Occipital lobe (tissue), 2 donors: ENCODE measurements around the gene AMBRA1. TPM values are rescaled to one million over a fixed set of nuclear protein-coding genes. Genes with fewer than 3 reads are reported as not detected.

Source experiments
- DNase-seq: peaks from one replicate; lab custom pipeline; 2025; lab: John Stamatoyannopoulos, UW
- total RNA-seq: library from RNA; depleted of rRNA; stranded (reverse); fragments of >200 nt; gene quantifications from one replicate; pipeline ENCODE4 v1.2.3, GENCODE V29; 2014

Gene AMBRA1
- total RNA-seq, 1 donor from 2014 or later, result 27.1 TPM

DNA sequence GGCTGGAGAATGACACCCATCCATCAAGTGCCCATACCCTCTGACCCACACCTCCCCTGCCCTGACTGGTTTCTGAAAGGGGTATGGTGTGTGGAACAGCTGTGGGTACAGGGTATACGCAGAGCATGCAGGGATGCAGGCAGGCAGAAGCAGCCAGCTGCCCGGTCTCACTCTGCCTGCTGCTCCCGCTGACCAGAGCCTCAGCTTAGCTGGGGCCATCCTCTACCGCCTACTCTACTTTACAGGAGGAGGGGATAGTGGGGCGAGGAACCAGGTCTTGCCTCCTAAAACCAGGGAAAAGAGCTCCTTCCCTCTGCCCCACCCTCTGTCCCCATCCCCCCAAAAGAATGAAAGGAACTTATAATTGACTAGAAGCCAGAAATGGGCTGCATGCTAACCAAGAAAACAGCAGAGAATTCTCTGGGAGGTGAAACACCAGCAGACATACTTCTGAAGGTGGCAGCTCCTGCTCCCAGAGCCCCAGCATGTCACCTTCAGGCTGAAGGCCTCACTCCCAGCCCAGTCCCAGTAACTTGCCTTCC, 189.3 kb downstream of the AMBRA1 start:
- no peak for DNase-seq

GRCh38 chr11:46402957-46403902, 190.6 kb downstream of the AMBRA1 start:
- no peak for DNase-seq

DNA sequence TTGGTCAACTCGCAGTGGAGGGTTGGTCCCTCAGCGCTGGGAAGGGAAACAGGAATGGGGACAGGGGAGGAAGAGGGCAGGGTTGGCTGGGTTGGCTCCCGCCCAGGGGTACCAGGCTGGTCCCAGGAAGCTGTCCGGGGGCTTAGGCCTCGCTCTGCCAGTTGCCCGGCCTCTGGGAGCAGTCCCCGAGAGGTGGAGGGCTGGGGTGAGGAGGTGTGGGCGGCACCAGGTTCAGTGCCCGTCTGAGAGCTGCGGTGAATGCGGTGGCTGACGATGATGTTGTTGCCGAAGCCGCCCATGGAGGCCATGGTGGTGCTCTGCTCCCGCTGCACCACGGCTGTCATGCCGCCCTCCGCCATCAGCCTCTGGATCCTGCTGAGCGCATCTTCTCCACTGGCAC, 196.3 kb downstream of the AMBRA1 start:
- DNase-seq, result no peak

GRCh38 chr11:46393759-46394158, 200.1 kb downstream of the AMBRA1 start:
- no peak for DNase-seq

DNA sequence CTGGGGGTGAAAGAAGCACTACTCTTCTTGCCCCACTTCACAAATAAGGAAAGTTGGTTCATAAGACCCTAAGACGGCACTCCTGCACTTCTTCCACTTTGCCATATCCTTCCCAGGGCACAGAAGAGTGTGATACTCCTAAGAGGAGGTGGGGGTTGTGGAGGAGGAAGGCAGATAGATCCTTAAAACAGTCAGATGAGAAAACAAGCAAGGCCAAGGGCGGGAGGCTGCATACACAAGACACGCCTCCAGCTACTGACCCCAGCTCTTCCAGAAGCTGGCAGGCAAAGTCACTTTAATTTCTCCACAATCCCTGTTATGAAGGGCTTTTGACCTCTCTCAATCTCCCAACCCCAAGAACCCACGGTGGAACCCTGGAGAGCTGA, 200.6 kb downstream of the AMBRA1 start:
- no peak for DNase-seq

DNA sequence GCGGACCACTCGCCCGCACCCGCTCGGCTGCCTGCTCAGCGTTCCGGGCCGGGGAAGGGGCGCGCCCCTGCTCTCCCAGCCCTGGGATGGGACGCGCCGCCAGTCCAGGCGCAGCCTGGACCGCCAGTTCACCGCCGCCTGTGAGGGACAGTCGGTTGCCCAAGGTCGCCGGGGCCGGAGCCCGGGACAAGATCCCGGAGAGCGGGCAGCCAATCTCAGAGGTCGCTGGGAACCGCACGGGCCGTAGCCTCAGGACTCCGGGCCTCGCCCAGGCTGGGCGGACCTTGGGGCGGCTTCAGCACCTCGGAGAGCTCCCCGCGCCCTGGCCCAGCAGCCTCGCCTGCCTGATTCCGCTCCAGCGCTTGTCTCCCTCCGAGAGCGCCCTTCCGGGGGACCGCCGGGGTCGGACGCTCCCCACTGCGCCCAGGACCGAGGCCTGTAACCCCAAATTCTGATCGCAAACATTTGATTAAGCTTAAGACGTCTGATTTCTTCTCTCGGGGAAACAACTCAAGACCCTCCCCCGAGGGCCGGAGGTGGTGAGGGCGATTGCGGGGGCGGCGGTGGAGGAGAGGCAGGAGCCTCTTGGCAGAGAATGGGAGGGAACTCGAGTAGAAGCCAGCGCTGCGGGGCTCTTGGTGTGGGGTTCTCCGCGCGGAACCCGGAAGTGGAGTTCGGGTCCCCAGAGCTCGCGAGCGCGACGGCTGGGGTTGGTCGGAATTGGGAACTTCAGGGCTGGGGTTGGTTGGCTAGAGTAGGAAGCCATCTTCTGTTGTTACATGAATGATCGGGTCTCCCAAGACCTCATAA, 201.2 kb downstream of the AMBRA1 start:
- peak; percentile 44 for DNase-seq

DNA sequence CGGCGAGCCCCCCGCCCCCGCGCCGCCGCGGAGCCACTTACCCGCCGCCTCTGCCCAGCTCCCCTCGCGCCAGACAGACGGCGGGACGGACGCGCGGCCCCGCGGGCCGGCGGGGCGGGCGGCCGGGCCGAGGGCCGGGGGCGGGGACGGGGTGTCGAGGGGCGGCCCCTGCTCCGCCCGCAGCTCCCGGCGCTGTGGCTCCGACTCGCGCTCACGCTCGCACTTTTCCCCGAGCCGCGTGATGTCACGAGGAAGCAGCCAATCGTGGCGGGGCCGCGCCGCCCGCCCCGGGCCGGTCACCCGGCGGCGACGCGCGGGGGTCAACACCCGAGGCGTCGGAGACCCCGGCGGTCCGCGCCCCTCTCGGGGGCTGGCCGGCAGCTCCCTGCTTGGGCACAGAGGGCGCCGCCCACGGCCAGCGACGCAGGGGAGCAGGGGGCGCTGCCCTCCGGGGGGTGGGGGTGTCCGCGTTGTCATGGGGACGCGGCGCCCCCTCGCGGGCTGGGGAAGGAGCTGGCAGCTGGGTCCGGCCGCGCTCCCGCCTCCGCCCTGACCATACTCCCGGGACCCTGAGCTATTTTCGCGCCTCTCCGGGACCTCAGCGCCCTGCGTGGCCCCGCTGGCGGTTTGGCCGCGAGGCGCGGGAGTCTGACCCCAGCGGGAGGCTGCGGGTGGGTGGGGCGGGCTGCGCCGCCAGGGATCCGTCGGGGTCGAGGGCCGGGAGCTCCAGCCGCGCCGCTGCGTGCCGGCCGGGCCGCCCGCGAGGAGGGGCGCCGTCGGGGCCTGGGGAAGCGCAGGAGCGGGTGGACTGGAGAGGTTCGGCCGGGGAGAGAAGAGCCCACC, 202.0 kb downstream of the AMBRA1 start, which contains the start of gene CHRM4:
CHRM4 (minus strand) TSS at position 199 of the 843 bp plus-strand sequence. CDS start 5,219 bp downstream, outside the sequence.
- DNase-seq, result peak; percentile 48

GRCh38 chr11:46391186-46391577, 202.6 kb downstream of the AMBRA1 start:
- DNase-seq, result no peak

- DNase-seq, result no peak
Measured at GRCh38 chr11:46390331-46391171, 203.3 kb downstream of the AMBRA1 start.

DNA sequence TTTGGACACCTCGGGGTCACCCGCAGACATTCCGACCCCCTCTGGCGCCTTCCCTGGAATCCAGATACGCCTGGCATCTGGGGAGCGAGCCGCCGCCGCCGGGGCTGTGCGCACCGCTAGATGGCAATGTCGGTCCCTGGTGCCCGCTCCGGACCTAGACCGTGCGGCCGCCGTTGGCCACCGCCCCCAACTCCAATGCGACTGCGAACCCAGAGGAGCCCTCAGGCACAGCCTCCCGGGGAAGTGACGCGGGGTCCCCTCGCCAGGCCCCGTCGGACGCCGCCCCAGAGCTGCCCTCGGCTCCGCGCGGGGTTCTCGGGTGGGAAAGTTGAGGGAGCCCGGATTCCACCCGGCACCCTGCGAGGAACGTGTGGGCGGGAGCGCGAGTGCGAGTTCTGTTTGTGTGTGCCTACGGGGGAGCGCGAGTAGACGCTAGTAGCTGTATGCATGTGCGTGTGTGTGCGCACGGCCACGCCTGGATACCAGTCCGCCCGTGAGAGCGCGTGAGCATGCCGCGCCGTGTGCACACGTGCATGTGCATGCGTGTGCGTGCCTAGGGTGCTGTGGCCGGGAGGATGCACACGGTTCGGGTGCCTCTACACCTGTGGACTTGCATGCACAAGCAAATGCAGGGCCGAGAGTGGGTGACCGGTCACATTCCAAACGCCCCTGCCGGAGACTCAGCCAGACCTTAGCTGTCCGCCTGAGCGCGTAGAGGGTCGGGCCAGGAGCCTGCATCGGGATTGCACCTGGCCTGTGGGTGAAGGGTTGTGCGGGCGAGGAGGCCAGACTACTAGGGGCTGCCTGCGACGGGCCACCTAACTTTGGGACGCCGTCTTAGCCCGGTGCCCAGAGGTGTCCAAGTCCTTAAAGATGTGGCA, 204.1 kb downstream of the AMBRA1 start:
- DNase-seq, result peak; percentile 47

- DNase-seq, result no peak
Measured at GRCh38 chr11:46388619-46389449, 205.0 kb downstream of the AMBRA1 start.

DNA sequence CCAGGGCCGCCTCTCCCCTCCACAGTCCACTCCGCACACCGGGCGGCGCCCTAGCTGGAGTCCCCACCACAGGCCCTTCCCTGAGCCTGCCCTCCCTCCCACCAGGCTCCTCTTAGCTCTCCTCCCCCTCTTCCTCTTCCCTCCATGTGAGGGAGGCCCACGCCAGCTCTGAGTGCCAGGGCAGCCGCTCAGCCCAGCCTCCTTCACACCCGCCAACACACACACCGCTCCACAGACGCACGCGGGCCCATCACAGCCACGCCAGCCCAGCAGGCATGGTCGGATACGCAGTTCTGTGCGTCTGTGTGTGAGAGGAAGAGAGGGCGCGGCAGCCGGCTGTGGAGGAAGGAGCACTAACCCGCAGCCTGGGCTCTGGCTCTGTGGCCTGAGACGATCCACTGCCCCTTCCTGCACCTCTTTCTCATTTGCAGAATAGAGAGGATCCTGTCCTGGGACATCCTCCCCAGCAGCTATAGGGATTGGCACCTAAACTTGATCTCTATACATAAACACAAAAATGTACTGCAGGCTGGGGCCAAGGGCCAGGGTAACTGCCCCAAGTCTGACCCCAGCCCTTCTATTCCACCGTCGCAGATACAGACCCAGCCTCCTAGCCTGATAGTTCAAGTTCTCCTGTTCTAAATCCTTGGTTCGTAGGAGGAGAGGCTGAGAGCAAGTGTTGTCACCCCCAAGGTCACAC, 205.8 kb downstream of the AMBRA1 start:
- DNase-seq, result peak; percentile 60

GRCh38 chr11:46387456-46387855, 206.4 kb downstream of the AMBRA1 start:
- DNase-seq, result no peak

DNA sequence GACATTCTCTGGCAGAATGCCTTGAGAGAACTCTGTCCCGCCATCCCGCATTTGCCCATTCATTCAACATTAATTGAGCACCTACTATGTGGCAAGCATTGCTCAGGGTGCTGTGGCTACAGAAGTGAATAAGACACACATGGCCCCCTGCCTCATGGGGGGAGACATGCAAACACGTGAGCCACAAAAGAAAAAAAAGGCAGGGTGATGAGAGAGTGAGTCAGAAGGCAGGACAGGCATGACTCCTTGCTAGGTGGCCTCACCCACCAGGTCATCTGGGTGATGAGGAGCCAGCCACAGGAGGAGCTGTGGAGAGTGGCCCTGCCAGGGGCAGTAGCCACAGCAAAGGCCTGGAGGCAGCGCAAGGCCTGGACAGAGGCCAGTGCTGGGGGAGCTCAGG, 207.1 kb downstream of the AMBRA1 start:
- no peak for DNase-seq

GRCh38 chr11:46386005-46386578, 207.7 kb downstream of the AMBRA1 start:
- DNase-seq, result no peak

DNA sequence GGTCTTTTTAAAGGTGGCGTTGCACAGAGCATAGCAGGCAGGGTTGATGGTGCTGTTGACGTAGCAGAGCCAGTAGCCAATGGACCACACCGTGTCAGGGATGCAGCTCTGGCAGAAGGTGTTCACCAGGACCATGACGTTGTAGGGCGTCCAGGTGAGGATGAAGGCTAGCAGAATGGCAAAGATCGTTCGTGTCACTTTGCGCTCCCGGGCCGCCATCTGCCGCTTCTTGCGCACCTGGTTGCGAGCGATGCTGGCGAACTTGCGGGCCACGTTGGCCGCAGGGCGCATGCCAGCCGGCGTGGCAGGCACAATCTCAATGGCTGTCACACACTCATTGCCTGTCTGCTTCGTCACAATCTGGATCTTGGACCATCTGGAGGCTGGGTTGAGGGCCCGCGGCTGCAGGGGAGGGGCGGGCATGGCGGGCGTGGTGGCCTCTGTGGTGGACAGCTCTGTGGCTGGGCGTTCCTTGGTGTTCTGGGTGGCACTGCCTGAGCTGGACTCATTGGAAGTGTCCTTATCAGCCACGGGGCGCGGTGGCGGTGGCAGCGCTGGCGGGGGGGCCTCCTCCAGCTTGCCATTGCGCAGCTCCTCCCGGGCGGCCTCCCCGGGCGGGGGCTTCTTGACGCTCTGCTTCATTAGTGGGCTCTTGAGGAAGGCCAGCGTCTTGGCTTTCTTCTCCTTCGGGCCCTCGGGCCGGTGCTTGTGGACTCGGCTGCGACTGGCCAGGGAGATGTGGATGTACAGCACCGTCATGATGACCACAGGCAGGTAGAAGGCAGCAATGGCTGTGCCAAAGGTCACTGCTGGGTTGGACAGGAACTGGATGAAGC, 208.4 kb downstream of the AMBRA1 start:
- DNase-seq, result no peak
